T-cell (primary cell): Measurements from ENCODE around the gene CCDC149. TPM values are rescaled to one million over a fixed set of nuclear protein-coding genes. Genes with fewer than 3 reads are reported as not detected.

Experiments
- ATAC-seq, 4 experiments: fragments of 200-7000 bp in 3 of 4; fragments of 150-1000 bp in 1 of 4; cut with Tn5 transposase; replicated peaks in 1 of 4; 1 replicate in 3 of 4; 2 replicates in 1 of 4; pipeline ENCODE4 v1.10.0; 2021; ENCODE audit warnings: moderate library complexity in 3 of 4, mild to moderate bottlenecking in 2 of 4, moderate number of reproducible peaks in 1 of 4
- CTCF ChIA-PET, 2 donors: fragments of 300-600 bp; sonication (Branson Sonifier 250); formaldehyde crosslinking; loops; one replicate each; lab custom pipeline; 2022; ENCODE audit warnings: antibody characterized with exemption in 2 of 2; lab: Charles Lee
- POLR2A ChIA-PET, 2 donors: fragments of 300-600 bp; sonication (Branson Sonifier 250); formaldehyde crosslinking; loops; one replicate each; lab custom pipeline; 2022; ENCODE audit warnings: antibody characterized with exemption in 2 of 2; lab: Charles Lee
- DNase-seq, 35 experiments: peaks; one replicate each; pipeline versions ENCODE4 v3.0.0 to v3.0.0-alpha.2; 2013 to 2023
- H3K27ac ChIP-seq: one replicate; pipeline ENCODE4 v1.5.1; 2013; ENCODE audit warnings: low read length
- H3K27me3 ChIP-seq, 2 experiments: replicated peaks in 1 of 2; 1 replicate in 1 of 2; 2 replicates in 1 of 2; pipeline versions ENCODE4 v1.6.1 to v1.7.0; 2013; ENCODE audit warnings: low read length in 1 of 2, mixed read lengths in 1 of 2; ENCODE audit not compliant: control insufficient read depth in 2 of 2, insufficient read depth in 2 of 2; ENCODE audit errors: extremely low read depth in 1 of 2
- H3K36me3 ChIP-seq, 2 donors: 1 replicate in 1 of 2; 2 replicates in 1 of 2; pipeline versions ENCODE4 v1.6.1 to v1.7.0; 2013; ENCODE audit warnings: low read length in 1 of 2; ENCODE audit not compliant: control insufficient read depth in 2 of 2, insufficient read depth in 1 of 2; ENCODE audit errors: extremely low read depth in 1 of 2
- H3K4me1 ChIP-seq, 2 experiments: 1 replicate in 1 of 2; 2 replicates in 1 of 2; pipeline versions ENCODE4 v1.6.1 to v1.7.0; 2013; ENCODE audit warnings: low read length in 2 of 2, mixed read lengths in 1 of 2; ENCODE audit not compliant: insufficient read depth in 2 of 2, control insufficient read depth in 1 of 2; ENCODE audit errors: extremely low read depth in 1 of 2
- H3K4me3 ChIP-seq, 2 donors: 1 replicate in 1 of 2; 2 replicates in 1 of 2; pipeline versions ENCODE4 v1.5.1 to v1.7.0; 2013; ENCODE audit warnings: mild to moderate bottlenecking in 2 of 2, low read length in 1 of 2, moderate library complexity in 1 of 2; ENCODE audit not compliant: control insufficient read depth in 1 of 2; ENCODE audit errors: extremely low read depth in 1 of 2
- H3K9me3 ChIP-seq: 2 replicates; pipeline ENCODE4 v1.7.0; 2013
- H3K27ac Mint-ChIP-seq, 2 donors: one replicate each; pipeline ENCODE4 v1.8.0; 2020 to 2021; ENCODE audit warnings: mild to moderate bottlenecking in 2 of 2, mixed read lengths in 2 of 2
- H3K27me3 Mint-ChIP-seq, 2 donors: one replicate each; pipeline ENCODE4 v1.8.0; 2021 to 2022; ENCODE audit warnings: mixed read lengths in 2 of 2
- H3K36me3 Mint-ChIP-seq: one replicate; pipeline ENCODE4 v1.8.0; 2021; ENCODE audit warnings: mixed read lengths
- H3K4me1 Mint-ChIP-seq, 3 donors: one replicate each; pipeline ENCODE4 v1.8.0; 2020 to 2022; ENCODE audit warnings: mixed read lengths in 3 of 3, mild to moderate bottlenecking in 1 of 3
- H3K4me3 Mint-ChIP-seq, 3 donors: one replicate each; pipeline ENCODE4 v1.8.0; 2020 to 2022; ENCODE audit warnings: mild to moderate bottlenecking in 3 of 3, mixed read lengths in 3 of 3, moderate library complexity in 3 of 3
- H3K9me3 Mint-ChIP-seq, 3 donors: one replicate each; pipeline ENCODE4 v1.8.0; 2020 to 2022; ENCODE audit warnings: mixed read lengths in 3 of 3
- WGBS: methylation state at CpG from one replicate; pipeline ENCODE4 v1.1.5; 2013; ENCODE audit warnings: missing lambda C conversion rate; ENCODE audit not compliant: insufficient coverage; 5-methylcytosine and 5-hydroxymethylcytosine counted together
- total RNA-seq, 35 experiments: library from RNA in 6 of 35; stranded (reverse) in 6 of 35; fragments of 120-200 nt in 1 of 35; gene quantifications; one replicate each; pipeline versions ENCODE4 v1.2.1 to v1.2.4 and lab custom pipeline; 2013 to 2026

The CCDC149 gene
- total RNA-seq, 5 donors from 2014 or later (not counting 1 experiment from before 2014, with no cell fraction given), result 0.20 to 0.41 (median 0.25) TPM; not detected in 2

GRCh38 chr4:24880186-24880585 lies 32.7 kb downstream of the CCDC149 start:
- Histone ChIP-seq H3K27ac (no peak overlapping the region), H3K36me3 (no peaks in the 10 kb centered on the region), H3K4me3 (no peak overlapping the region), H3K9me3 (no peaks in the 10 kb centered on the region), H3K27me3 (no peaks in the 10 kb centered on the region), H3K4me1 (no peaks in the 10 kb centered on the region)
- Mint-ChIP-seq H3K4me1 (no peaks in the 10 kb centered on the region), H3K4me3 (no peak overlapping the region), H3K9me3 (no peaks in the 10 kb centered on the region), H3K27ac (no peak overlapping the region), H3K27me3 (peaks cover 2 to 6% of the 10 kb centered on the region in 2 donors), H3K36me3 (no peaks in the 10 kb centered on the region)
- WGBS, result 71% methylated on average over 3 of the region's 8 CpGs
- ChIA-PET CTCF (no interaction called here), POLR2A (no interaction called here)
- no peak for DNase-seq
- no peak for ATAC-seq

- Histone ChIP-seq H3K36me3 (no peaks in the 10 kb centered on the region), H3K9me3 (no peaks in the 10 kb centered on the region), H3K27me3 (no peaks in the 10 kb centered on the region), H3K4me1 (no peaks in the 10 kb centered on the region), H3K27ac (no peak overlapping the region), H3K4me3 (no peak overlapping the region)
- ATAC-seq (no peak), DNase-seq (no peak)
- 60% methylated on average over 7 of the region's 8 CpGs for WGBS
- no peak overlapping the region for H3K27ac Mint-ChIP-seq
- ChIA-PET POLR2A (interaction anchor here in 1 of 2 donors (0.6 kb wide), 1 partner anchor 41 kb away, joined by 4 read pairs; no protein-coding TSS in a partner anchor), CTCF (no interaction called here)
- peaks cover 0 to 2% of the 10 kb centered on the region in 2 donors for H3K27me3 Mint-ChIP-seq
- no peaks in the 10 kb centered on the region for H3K4me1 Mint-ChIP-seq
- no peaks in the 10 kb centered on the region for H3K9me3 Mint-ChIP-seq
- no peak overlapping the region for H3K4me3 Mint-ChIP-seq
- H3K36me3 Mint-ChIP-seq, result no peaks in the 10 kb centered on the region
These were observed 34.2 kb downstream of the CCDC149 start for GRCh38 chr4:24878636-24879016.

GRCh38 chr4:24877868-24878635 lies 34.8 kb downstream of the CCDC149 start:
- WGBS, result 74% methylated on average over 3 of the region's 9 CpGs
- no peaks in the 10 kb centered on the region for H3K36me3 ChIP-seq
- no peak overlapping the region for H3K4me3 ChIP-seq
- no peak overlapping the region for H3K4me3 Mint-ChIP-seq
- H3K4me1 ChIP-seq, result no peaks in the 10 kb centered on the region
- DNase-seq (no peak), ATAC-seq (no peak)
- ChIA-PET CTCF (no interaction called here), POLR2A (no interaction called here)
- H3K27me3 ChIP-seq, result no peaks in the 10 kb centered on the region
- H3K9me3 Mint-ChIP-seq, result no peaks in the 10 kb centered on the region
- no peaks in the 10 kb centered on the region for H3K36me3 Mint-ChIP-seq
- H3K9me3 ChIP-seq, result no peaks in the 10 kb centered on the region
- no peak overlapping the region for H3K27ac Mint-ChIP-seq
- no peaks in the 10 kb centered on the region for H3K4me1 Mint-ChIP-seq
- no peak overlapping the region for H3K27ac ChIP-seq
- H3K27me3 Mint-ChIP-seq, result peaks cover 0 to 2% of the 10 kb centered on the region in 2 donors

GRCh38 chr4:24876431-24876830 lies 36.4 kb downstream of the CCDC149 start:
- Histone ChIP-seq H3K27me3 (no peaks in the 10 kb centered on the region), H3K4me3 (no peak overlapping the region), H3K36me3 (no peaks in the 10 kb centered on the region), H3K27ac (no peak overlapping the region), H3K4me1 (no peaks in the 10 kb centered on the region), H3K9me3 (no peaks in the 10 kb centered on the region)
- CTCF ChIA-PET, result no interaction called here
- H3K9me3 Mint-ChIP-seq, result no peaks in the 10 kb centered on the region
- WGBS, result 93% methylated on average over 5 of the region's 6 CpGs
- H3K4me3 Mint-ChIP-seq, result no peak overlapping the region
- no peak for DNase-seq
- POLR2A ChIA-PET, result no interaction called here
- H3K36me3 Mint-ChIP-seq, result no peaks in the 10 kb centered on the region
- no peaks in the 10 kb centered on the region for H3K4me1 Mint-ChIP-seq
- H3K27me3 Mint-ChIP-seq, result peaks cover 0 to 2% of the 10 kb centered on the region in 2 donors
- no peak for ATAC-seq
- no peak overlapping the region for H3K27ac Mint-ChIP-seq

- H3K27ac Mint-ChIP-seq, result no peak overlapping the region
- H3K27me3 ChIP-seq, result peaks cover 0 to 8% of the 10 kb centered on the region in 2 experiments
- H3K4me1 Mint-ChIP-seq, result no peaks in the 10 kb centered on the region
- H3K36me3 Mint-ChIP-seq, result no peaks in the 10 kb centered on the region
- 100% methylated on average over 1 of the region's 2 CpGs for WGBS
- POLR2A ChIA-PET, result no interaction called here
- H3K4me1 ChIP-seq, result no peaks in the 10 kb centered on the region
- H3K9me3 ChIP-seq, result no peaks in the 10 kb centered on the region
- H3K9me3 Mint-ChIP-seq, result no peaks in the 10 kb centered on the region
- no peak overlapping the region for H3K4me3 Mint-ChIP-seq
- H3K27ac ChIP-seq, result no peak overlapping the region
- DNase-seq (no peak), ATAC-seq (no peak)
- peaks cover 0 to 4% of the 10 kb centered on the region in 2 donors for H3K27me3 Mint-ChIP-seq
- H3K36me3 ChIP-seq, result no peaks in the 10 kb centered on the region
- H3K4me3 ChIP-seq, result no peak overlapping the region
- CTCF ChIA-PET, result no interaction called here
These were observed 40.1 kb downstream of the CCDC149 start for GRCh38 chr4:24872720-24873119.

GRCh38 chr4:24871210-24871609 lies 41.6 kb downstream of the CCDC149 start:
- Mint-ChIP-seq H3K36me3 (no peaks in the 10 kb centered on the region), H3K27me3 (peaks cover 0 to 3% of the 10 kb centered on the region in 2 donors), H3K9me3 (no peaks in the 10 kb centered on the region), H3K4me1 (no peaks in the 10 kb centered on the region), H3K4me3 (no peak overlapping the region), H3K27ac (no peak overlapping the region)
- H3K27me3 ChIP-seq, result peaks cover 0 to 8% of the 10 kb centered on the region in 2 experiments
- H3K4me1 ChIP-seq, result no peaks in the 10 kb centered on the region
- POLR2A ChIA-PET, result no interaction called here
- ATAC-seq (no peak), DNase-seq (no peak)
- H3K9me3 ChIP-seq, result no peaks in the 10 kb centered on the region
- no CpG with 5 or more reads among the region's 3 CpGs for WGBS
- H3K36me3 ChIP-seq, result no peaks in the 10 kb centered on the region
- CTCF ChIA-PET, result no interaction called here
- no peak overlapping the region for H3K27ac ChIP-seq
- H3K4me3 ChIP-seq, result no peak overlapping the region
